ENCODE data around the gene SH2D3A.
"Not testable (repeated sequence)": the region's sequence is repeated elsewhere in the genome, so short reads cannot be mapped to it uniquely, and the experiment has no call there.

The SH2D3A gene

DNA sequence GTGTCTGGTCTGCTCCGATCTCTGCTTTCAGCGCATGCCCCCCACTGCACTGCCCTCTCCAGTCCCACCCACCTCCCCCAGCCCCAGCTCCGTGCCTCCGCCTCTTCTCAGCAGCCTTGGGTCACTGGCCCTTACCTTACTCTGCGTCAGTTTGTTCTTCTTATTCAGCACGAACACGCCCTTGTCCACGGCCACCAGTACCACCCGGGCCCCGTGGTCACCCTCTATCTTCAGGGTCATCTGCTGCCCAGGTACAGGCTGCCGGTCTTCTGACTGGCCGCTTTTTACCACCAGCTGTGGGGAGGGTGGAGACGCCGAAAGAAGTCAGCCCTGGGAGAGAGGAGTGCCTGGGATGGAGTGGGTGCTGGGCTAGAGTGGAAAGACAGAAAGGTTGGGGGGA is 57.7 kb downstream of the SH2D3A start:
- DNase-seq (ENCODE audit: low read depth): no peak
- H3K4me3 ChIP-seq (ENCODE audit: control insufficient read depth, low read depth, low read length): no peak overlapping the region
- TF ChIP-seq, protein P1, sequence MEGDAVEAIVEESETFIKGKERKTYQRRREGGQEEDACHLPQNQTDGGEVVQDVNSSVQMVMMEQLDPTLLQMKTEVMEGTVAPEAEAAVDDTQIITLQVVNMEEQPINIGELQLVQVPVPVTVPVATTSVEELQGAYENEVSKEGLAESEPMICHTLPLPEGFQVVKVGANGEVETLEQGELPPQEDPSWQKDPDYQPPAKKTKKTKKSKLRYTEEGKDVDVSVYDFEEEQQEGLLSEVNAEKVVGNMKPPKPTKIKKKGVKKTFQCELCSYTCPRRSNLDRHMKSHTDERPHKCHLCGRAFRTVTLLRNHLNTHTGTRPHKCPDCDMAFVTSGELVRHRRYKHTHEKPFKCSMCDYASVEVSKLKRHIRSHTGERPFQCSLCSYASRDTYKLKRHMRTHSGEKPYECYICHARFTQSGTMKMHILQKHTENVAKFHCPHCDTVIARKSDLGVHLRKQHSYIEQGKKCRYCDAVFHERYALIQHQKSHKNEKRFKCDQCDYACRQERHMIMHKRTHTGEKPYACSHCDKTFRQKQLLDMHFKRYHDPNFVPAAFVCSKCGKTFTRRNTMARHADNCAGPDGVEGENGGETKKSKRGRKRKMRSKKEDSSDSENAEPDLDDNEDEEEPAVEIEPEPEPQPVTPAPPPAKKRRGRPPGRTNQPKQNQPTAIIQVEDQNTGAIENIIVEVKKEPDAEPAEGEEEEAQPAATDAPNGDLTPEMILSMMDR (IDR thresholded peaks at IDR 0.05; ENCODE audit: control insufficient read depth, insufficient read depth, low read depth, low read length, missing control alignments): no peak

DNA sequence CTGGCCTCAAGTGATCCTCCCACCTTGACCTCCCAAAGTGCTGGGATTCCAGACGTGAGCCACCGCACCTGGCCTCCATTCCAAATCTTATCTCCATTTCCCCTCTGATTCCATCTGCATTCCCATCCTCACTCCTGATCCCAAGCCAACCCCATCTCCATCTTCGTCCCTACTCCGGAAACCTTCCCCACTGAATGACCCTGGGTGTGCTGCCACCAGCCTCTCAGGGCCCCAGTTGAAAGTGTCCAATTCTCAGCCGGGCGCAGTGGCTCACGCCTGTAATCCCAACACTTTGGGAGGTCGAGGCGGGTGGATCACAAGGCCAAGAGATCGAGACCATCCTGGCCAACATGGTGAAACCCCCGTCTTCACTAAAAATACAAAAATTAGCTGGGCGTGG is 58.3 kb downstream of the SH2D3A start:
- not testable (repeated sequence) for DNase-seq (ENCODE audit: low read depth); H3K4me3 ChIP-seq (ENCODE audit: control insufficient read depth, low read depth, low read length)

DNA sequence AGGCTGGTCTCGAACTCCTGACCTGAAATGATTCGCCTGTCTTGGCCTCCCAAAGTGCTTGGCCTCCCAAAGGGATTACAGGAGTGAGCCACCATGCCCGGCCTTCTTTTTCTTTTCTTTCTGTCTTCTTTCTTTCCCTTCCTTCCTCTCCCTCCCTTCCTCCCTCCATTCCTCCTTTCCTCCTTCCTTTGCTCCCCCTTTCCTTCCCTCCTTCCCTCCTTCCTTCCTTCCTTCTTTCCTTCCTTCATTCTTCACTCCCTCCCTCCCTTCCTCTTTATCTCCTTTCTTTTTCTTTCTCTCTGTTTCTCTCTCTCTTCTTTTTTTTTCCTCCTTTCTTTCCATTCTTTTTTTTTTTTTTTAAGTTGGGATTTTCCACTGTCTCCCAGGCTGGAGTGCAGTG is 58.9 kb downstream of the SH2D3A start:
- no peak for DNase-seq (ENCODE audit: low read depth)
- TF ChIP-seq, protein P1 (IDR thresholded peaks at IDR 0.05; ENCODE audit: control insufficient read depth, insufficient read depth, low read depth, low read length, missing control alignments): no peak
- H3K4me3 ChIP-seq (ENCODE audit: control insufficient read depth, low read depth, low read length): no peak overlapping the region

DNA sequence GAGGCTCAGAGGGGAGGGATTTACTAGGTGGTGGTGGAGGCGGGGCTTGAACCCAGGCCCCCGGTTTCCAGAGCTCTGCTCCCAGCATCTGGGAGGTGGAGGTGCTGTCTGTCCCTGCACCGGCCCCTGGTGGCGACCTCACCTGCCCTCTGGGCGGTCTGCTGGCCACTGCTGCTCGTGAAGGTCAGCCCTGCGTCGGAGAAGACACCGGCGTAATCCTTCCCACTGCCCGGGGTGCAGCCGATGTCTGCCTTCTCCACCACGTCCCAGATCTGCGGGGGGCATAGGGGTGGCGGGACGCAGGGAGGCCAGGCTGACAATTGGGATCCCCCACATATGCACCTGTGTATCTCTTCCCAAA is 59.6 kb downstream of the SH2D3A start:
- DNase-seq (ENCODE audit: low read depth): no peak
- TF ChIP-seq, protein P1 (IDR thresholded peaks at IDR 0.05; ENCODE audit: control insufficient read depth, insufficient read depth, low read depth, low read length, missing control alignments): no peak
- H3K4me3 ChIP-seq (ENCODE audit: control insufficient read depth, low read depth, low read length): no peak overlapping the region

DNA sequence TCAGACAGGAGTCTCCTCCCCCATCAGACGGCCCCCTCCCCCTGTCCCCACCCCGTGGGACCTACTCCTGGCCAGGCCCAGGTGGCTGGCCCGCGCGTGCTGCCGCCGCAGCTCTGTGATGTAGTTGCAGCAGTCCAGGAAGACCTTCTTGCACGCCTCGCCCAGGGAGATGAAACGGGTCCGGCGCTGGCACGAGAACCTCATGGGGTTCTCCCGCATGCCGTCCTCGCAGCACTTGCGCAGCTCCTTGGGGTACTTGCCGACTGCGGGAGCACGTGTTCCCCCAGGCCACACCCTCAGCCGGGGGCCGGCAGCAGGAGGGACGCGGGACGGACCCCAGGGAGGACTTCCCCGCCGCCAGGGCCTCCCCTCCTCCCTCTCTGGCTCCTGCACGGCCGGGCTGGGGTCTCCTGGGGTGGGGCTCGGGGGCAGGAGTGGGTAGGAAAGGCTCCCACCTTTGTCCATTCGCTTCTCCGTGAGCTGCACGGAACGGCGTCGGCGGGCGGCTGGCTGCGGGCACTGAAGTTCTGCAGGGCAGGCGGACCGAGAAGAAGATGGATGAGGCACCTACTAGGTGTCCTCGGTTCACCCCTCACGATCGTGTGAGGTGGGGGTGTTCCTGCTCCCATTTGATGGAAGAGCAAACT is 60.1 kb downstream of the SH2D3A start:
- DNase-seq (ENCODE audit: low read depth): no peak
- no peak overlapping the region for H3K4me3 ChIP-seq (ENCODE audit: control insufficient read depth, low read depth, low read length)
- TF ChIP-seq, protein P1 (IDR thresholded peaks at IDR 0.05; ENCODE audit: control insufficient read depth, insufficient read depth, low read depth, low read length, missing control alignments): no peak

DNA sequence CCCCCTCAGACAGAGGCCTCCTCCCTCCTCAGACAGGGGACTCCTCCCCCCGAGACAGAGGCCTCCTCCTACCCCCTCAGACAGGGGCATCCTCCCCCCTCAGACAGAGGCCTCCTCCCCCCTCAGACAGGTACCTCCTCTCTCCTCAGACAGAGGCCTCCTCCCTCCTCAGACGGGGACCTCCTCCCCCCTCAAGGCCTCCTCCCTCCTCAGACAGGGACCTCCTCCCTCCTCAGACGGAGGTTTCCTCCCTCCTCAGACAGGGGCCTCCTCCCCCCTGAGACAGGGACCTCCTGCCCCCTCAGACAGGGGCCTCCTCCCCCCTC is 60.6 kb downstream of the SH2D3A start:
- TF ChIP-seq, protein P1 (IDR thresholded peaks at IDR 0.05; ENCODE audit: control insufficient read depth, insufficient read depth, low read depth, low read length, missing control alignments): no peak
- no peak overlapping the region for H3K4me3 ChIP-seq (ENCODE audit: control insufficient read depth, low read depth, low read length)
- no peak for DNase-seq (ENCODE audit: low read depth)

DNA sequence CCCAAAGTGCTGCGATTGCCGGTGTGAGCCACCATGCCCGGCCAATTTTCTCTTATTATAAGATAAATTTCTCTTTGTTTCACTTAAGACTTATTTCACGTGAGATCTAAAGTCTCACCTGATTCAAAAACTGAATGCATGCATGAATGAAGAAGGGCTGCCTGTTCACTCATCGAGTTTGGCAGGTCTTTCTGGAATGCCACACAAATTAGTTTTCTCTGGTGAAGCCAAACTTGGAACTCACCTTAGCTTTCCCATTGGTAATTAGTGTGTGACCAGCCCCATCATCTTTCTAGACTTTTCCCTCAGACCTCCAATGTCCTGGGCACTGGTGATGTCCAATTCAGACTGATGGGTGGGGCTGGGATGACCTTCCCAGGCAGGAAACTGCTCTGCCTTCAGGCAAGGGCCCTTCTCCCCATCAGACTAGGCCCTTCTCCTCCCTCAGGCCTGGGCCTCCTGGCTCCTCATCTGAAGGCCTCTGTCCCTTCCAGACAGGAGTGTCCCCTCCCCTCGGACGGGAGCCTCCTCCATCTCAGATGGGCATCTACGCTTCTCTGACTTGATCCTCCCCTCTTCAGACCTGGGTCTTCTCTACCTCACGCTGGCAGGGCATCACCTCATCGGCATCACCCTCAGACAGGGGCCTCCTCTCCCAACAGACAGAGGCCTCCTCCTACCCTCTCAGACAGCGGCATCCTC is 61.2 kb downstream of the SH2D3A start:
- DNase-seq (ENCODE audit: low read depth): no peak
- TF ChIP-seq, protein P1 (IDR thresholded peaks at IDR 0.05; ENCODE audit: control insufficient read depth, insufficient read depth, low read depth, low read length, missing control alignments): no peak

More for the DNA sequence above, 61.2 kb downstream of the SH2D3A start:
- no peak overlapping the region for H3K4me3 ChIP-seq (ENCODE audit: control insufficient read depth, low read depth, low read length)
